SK-N-SH treated with all-trans-retinoic acid at 6 μM for 48 hours (cell line): ENCODE results near the gene CIT.

Experiments used
- BACH2 ChIP-seq: fragments of 250-450 bp; sonication (Bioruptor Pico); IDR thresholded peaks from 2 replicates; pipeline ENCODE4 v1.9.0; 2021; ENCODE audit warnings: mild to moderate bottlenecking, borderline replicate concordance
- CREB5 ChIP-seq: fragments of 250-450 bp; sonication (Bioruptor Pico); IDR thresholded peaks from 2 replicates; pipeline ENCODE4 v1.5.1; 2020; ENCODE audit warnings: low read depth, mild to moderate bottlenecking, moderate library complexity
- CSRNP3 ChIP-seq: fragments of 250-450 bp; sonication (Bioruptor Pico); IDR thresholded peaks from 2 replicates; pipeline ENCODE4 v1.5.1; 2021; ENCODE audit warnings: mild to moderate bottlenecking, moderate library complexity
- ESRRG ChIP-seq: fragments of 250-450 bp; sonication (Bioruptor Pico); IDR thresholded peaks from 2 replicates; pipeline ENCODE4 v1.6.1; 2021; ENCODE audit warnings: mild to moderate bottlenecking
- GLIS3 ChIP-seq: fragments of 250-450 bp; sonication (Bioruptor Pico); IDR thresholded peaks from 2 replicates; pipeline ENCODE4 v1.5.0; 2020; ENCODE audit warnings: mild to moderate bottlenecking, moderate library complexity
- PATZ1 ChIP-seq: fragments of 250-450 bp; sonication (Bioruptor Pico); IDR thresholded peaks from 2 replicates; pipeline ENCODE4 v1.8.0; 2020; ENCODE audit warnings: mild to moderate bottlenecking, moderate library complexity, borderline replicate concordance
- ZC3H10 ChIP-seq: fragments of 250-450 bp; sonication (Bioruptor Pico); IDR thresholded peaks from 2 replicates; pipeline ENCODE4 v1.5.1; 2021; ENCODE audit warnings: mild to moderate bottlenecking, moderate library complexity
- ZFP3 ChIP-seq: fragments of 250-450 bp; sonication (Bioruptor Pico); IDR thresholded peaks from 2 replicates; pipeline ENCODE4 v1.5.0; 2020; ENCODE audit warnings: mild to moderate bottlenecking, moderate library complexity
- ZFP30 ChIP-seq: fragments of 450-650 bp; formaldehyde crosslinking; IDR thresholded peaks from 2 replicates; pipeline ENCODE4 v1.5.0; 2022; ENCODE audit warnings: mild to moderate bottlenecking, moderate library complexity
- ZNF70 ChIP-seq: fragments of 450-650 bp; formaldehyde crosslinking; IDR thresholded peaks from 2 replicates; pipeline ENCODE4 v1.5.0; 2020; ENCODE audit warnings: mild to moderate bottlenecking, moderate library complexity
- ZNF8 ChIP-seq: fragments of 450-650 bp; formaldehyde crosslinking; IDR thresholded peaks from 2 replicates; pipeline ENCODE4 v1.5.0; 2020; ENCODE audit warnings: mild to moderate bottlenecking, moderate library complexity

- TF ChIP-seq BACH2 (no peak), ZFP3 (CRISPR knock-in tag) (no peak), ZNF8 (CRISPR knock-in tag) (no peak), CREB5 (CRISPR knock-in tag) (no peak), ZC3H10 (no peak), ESRRG (CRISPR knock-in tag) (no peak), PATZ1 (CRISPR knock-in tag) (no peak), GLIS3 (CRISPR knock-in tag) (no peak), CSRNP3 (no peak), ZNF70 (CRISPR knock-in tag) (no peak), ZFP30 (CRISPR knock-in tag) (no peak)
These were observed 95.3 kb downstream of the CIT start for GRCh38 chr12:119781804-119782203.
